HCT116 (cell line): ENCODE results near the gene POMT2.

Source experiments
- ATF3 ChIP-seq: IDR thresholded peaks from 2 replicates; pipeline ENCODE4 v1.6.1; 2012
- CEBPB ChIP-seq: IDR thresholded peaks from 2 replicates; pipeline ENCODE4 v1.6.1; 2012; ENCODE audit warnings: low read depth
- EGR1 ChIP-seq: IDR thresholded peaks from 2 replicates; pipeline ENCODE4 v1.6.1; 2012; ENCODE audit warnings: low read depth
- EZH2 ChIP-seq: fragments of 200-600 bp; sonication (generic); IDR thresholded peaks from 2 replicates; pipeline ENCODE4 v1.6.1; 2017; ENCODE audit warnings: antibody characterized with exemption, mixed run types
- FOSL1 ChIP-seq: IDR thresholded peaks from 2 replicates; pipeline ENCODE4 v1.6.1; 2012; ENCODE audit warnings: low read depth
- POLR2AphosphoS5 ChIP-seq: IDR thresholded peaks from 2 replicates; pipeline ENCODE4 v1.6.1; 2011; ENCODE audit warnings: mild to moderate bottlenecking, low read depth, low read length, moderate library complexity
- SP1 ChIP-seq: IDR thresholded peaks from 2 replicates; pipeline ENCODE4 v1.6.1; 2012; ENCODE audit warnings: low read depth
- YY1 ChIP-seq: IDR thresholded peaks from 2 replicates; pipeline ENCODE4 v1.6.1; 2011; ENCODE audit warnings: low read length, low read depth, moderate library complexity, mild to moderate bottlenecking; ENCODE audit not compliant: insufficient replicate concordance; ENCODE audit errors: extremely low read depth
- ZNF274 ChIP-seq: fragments of 200-500 bp; sonication (Bioruptor generic); IDR thresholded peaks from 2 replicates; pipeline ENCODE4 v1.6.1; 2014; ENCODE audit warnings: mild to moderate bottlenecking, low read depth, low read length, inconsistent platforms
- TF ChIP-seq, protein P1 (sequence below), 3 experiments: fragments of 200-600 bp in 1 of 3; sonication (generic) in 1 of 3; IDR thresholded peaks in 2 of 3; conservative IDR thresholded peaks in 1 of 3; 2 replicates each; pipeline ENCODE4 v1.5.1; 2012 to 2017; ENCODE audit warnings: low read depth in 2 of 3, low read length in 2 of 3, antibody characterized with exemption in 1 of 3, borderline replicate concordance in 1 of 3, control low read depth in 1 of 3, mild to moderate bottlenecking in 1 of 3, mixed read lengths in 1 of 3, mixed run types in 1 of 3, moderate library complexity in 1 of 3; ENCODE audit not compliant: insufficient read depth in 1 of 3
- TF ChIP-seq, protein P2 (sequence below): IDR thresholded peaks from 2 replicates; pipeline ENCODE4 v1.6.1; 2012; ENCODE audit warnings: low read depth

DNA sequence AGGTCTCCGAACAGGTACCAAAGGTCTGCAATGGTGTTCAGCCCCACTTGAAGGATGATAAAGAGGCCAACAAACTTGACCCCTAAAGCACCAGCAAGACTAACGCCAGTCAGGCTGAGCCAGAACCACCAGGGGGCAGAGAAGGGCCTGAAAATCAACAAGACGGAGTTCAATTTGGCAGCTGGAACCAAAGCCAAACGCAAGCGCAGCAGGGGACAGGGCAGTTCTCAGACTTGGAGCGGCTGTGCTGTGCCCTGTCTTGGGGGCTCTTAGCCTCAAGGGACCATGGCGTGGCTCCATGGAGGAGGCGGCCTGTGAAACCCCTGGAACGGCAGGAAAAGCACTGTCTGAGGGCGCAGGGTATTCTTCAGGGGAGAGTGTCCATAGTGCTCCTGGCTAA, 19.6 kb downstream of the POMT2 start:
- TF ChIP-seq, protein P1, sequence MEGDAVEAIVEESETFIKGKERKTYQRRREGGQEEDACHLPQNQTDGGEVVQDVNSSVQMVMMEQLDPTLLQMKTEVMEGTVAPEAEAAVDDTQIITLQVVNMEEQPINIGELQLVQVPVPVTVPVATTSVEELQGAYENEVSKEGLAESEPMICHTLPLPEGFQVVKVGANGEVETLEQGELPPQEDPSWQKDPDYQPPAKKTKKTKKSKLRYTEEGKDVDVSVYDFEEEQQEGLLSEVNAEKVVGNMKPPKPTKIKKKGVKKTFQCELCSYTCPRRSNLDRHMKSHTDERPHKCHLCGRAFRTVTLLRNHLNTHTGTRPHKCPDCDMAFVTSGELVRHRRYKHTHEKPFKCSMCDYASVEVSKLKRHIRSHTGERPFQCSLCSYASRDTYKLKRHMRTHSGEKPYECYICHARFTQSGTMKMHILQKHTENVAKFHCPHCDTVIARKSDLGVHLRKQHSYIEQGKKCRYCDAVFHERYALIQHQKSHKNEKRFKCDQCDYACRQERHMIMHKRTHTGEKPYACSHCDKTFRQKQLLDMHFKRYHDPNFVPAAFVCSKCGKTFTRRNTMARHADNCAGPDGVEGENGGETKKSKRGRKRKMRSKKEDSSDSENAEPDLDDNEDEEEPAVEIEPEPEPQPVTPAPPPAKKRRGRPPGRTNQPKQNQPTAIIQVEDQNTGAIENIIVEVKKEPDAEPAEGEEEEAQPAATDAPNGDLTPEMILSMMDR (IDR thresholded peaks at IDR 0.05 in 2 of 3, conservative IDR thresholded peaks at IDR 0.05 in 1 of 3; ENCODE audit: borderline replicate concordance in 1 of 3, insufficient read depth in 1 of 3, low read depth in 2 of 3, low read length in 2 of 3): peak; percentile 87 to 92 (median 89)
- TF ChIP-seq YY1 (no peak), POLR2AphosphoS5 (no peak), SP1 (no peak), EGR1 (no peak), EZH2 (no peak), ZNF274 (no peak), ATF3 (no peak), CEBPB (no peak), FOSL1 (no peak)
- TF ChIP-seq, protein P2, sequence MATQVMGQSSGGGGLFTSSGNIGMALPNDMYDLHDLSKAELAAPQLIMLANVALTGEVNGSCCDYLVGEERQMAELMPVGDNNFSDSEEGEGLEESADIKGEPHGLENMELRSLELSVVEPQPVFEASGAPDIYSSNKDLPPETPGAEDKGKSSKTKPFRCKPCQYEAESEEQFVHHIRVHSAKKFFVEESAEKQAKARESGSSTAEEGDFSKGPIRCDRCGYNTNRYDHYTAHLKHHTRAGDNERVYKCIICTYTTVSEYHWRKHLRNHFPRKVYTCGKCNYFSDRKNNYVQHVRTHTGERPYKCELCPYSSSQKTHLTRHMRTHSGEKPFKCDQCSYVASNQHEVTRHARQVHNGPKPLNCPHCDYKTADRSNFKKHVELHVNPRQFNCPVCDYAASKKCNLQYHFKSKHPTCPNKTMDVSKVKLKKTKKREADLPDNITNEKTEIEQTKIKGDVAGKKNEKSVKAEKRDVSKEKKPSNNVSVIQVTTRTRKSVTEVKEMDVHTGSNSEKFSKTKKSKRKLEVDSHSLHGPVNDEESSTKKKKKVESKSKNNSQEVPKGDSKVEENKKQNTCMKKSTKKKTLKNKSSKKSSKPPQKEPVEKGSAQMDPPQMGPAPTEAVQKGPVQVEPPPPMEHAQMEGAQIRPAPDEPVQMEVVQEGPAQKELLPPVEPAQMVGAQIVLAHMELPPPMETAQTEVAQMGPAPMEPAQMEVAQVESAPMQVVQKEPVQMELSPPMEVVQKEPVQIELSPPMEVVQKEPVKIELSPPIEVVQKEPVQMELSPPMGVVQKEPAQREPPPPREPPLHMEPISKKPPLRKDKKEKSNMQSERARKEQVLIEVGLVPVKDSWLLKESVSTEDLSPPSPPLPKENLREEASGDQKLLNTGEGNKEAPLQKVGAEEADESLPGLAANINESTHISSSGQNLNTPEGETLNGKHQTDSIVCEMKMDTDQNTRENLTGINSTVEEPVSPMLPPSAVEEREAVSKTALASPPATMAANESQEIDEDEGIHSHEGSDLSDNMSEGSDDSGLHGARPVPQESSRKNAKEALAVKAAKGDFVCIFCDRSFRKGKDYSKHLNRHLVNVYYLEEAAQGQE: no peak
